Activated T-helper 17 cell treated with anti-CD3 and anti-CD28 coated beads, Interleukin-2, amount 50 U/mL, for 72 hours (primary cell): ENCODE data around the gene HOXA11. TPM values are rescaled to one million over a fixed set of nuclear protein-coding genes. Genes with fewer than 3 reads are reported as not detected.

Source experiments
- ATAC-seq: fragments of 150-1000 bp; cut with Tn5 transposase; replicated peaks from 2 replicates; pipeline ENCODE4 v1.10.0; 2021; ENCODE audit warnings: mild to moderate bottlenecking, moderate library complexity
- H3K27ac Mint-ChIP-seq: one replicate; pipeline ENCODE4 v1.8.0; 2022; ENCODE audit warnings: mixed read lengths
- H3K27me3 Mint-ChIP-seq: one replicate; pipeline ENCODE4 v1.8.0; 2022; ENCODE audit warnings: mixed read lengths
- H3K36me3 Mint-ChIP-seq: one replicate; pipeline ENCODE4 v1.8.0; 2022; ENCODE audit warnings: low read depth, mild to moderate bottlenecking, mixed read lengths
- H3K4me1 Mint-ChIP-seq: one replicate; pipeline ENCODE4 v1.8.0; 2022; ENCODE audit warnings: mixed read lengths
- H3K4me3 Mint-ChIP-seq: one replicate; pipeline ENCODE4 v1.8.0; 2022; ENCODE audit warnings: mild to moderate bottlenecking, mixed read lengths
- H3K9me3 Mint-ChIP-seq: one replicate; pipeline ENCODE4 v1.8.0; 2022; ENCODE audit warnings: mixed read lengths
- total RNA-seq, 2 donors: library from RNA; stranded (reverse); gene quantifications; one replicate each; pipeline ENCODE4 v1.2.3, GENCODE V29; 2022

The HOXA11 gene
- total RNA-seq, 2 donors from 2014 or later: not detected

DNA sequence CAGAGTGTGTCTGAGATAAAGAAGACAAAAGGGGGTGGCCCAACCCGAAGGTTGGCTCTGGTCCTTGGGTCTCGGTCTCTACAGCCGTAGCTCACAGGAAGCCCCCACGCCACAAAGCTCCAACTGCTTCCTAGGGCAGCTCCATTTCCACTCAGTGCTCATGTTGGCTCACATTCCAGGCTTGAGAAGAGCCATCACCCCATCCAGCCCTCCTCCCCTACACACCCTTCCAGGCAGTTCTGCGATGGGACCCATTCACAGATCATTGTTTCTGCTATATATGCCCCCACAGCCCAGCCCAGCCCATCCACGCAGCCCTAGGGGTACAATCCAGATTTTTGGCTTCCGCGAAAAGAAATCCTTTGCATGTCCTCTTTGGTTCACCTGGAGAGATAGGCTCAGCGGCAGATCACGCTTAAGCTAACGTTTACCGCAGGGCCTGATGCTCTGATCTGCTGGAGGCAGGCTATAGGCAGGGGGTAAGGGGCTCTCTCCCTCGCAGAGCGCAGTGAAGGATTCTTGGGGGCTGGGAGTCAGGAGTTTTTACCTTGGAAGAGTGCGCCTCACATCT, 6.2 kb upstream of the HOXA11 start:
- Mint-ChIP-seq H3K4me1 (peaks cover 6% of the 10 kb centered on the region), H3K4me3 (peak overlapping the region; percentile 39), H3K36me3 (peaks cover 8% of the 10 kb centered on the region), H3K9me3 (no peaks in the 10 kb centered on the region), H3K27ac (no peak overlapping the region), H3K27me3 (peaks cover 70% of the 10 kb centered on the region)
- ATAC-seq: no peak

DNA sequence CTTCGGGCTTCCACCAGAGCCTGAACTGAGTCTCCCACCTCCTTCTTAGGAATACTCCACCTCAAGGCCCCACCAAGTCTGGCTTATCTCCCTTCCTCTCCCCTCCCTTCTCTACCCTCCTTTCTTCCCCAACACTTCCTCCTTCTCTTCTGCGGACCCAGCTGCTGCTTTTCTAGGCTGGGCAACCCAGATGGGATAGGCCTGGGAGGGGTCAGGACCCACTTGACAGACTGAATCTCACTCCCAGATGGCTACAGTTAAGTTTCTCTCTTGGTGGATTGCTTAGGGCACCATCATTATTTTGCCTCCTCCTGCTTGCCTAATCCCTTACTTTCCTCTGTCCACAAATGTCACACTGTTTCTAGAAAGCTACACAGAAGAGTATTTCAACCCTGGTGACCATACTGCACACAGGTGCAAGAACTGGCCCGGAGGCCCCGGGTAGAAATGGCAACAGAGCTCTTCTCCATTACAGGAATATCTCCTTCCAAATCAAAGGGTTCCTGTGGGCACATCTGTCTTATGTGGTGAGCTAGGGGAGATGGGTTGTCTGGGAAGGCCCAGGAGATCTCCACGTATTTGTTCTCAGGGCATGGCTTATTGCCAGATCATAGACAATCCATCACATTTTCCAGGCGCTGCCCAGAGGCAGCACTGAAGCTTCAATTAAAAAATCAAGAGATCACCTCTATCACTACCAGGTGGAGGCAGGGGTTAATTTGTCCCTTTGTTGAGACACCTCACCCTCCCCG, 5.1 kb upstream of the HOXA11 start:
- Mint-ChIP-seq H3K9me3 (no peaks in the 10 kb centered on the region), H3K27me3 (peaks cover 72% of the 10 kb centered on the region), H3K4me3 (peak overlapping the region; percentile 73), H3K27ac (no peak overlapping the region), H3K4me1 (peaks cover 11% of the 10 kb centered on the region), H3K36me3 (peaks cover 17% of the 10 kb centered on the region)
- ATAC-seq: no peak

DNA sequence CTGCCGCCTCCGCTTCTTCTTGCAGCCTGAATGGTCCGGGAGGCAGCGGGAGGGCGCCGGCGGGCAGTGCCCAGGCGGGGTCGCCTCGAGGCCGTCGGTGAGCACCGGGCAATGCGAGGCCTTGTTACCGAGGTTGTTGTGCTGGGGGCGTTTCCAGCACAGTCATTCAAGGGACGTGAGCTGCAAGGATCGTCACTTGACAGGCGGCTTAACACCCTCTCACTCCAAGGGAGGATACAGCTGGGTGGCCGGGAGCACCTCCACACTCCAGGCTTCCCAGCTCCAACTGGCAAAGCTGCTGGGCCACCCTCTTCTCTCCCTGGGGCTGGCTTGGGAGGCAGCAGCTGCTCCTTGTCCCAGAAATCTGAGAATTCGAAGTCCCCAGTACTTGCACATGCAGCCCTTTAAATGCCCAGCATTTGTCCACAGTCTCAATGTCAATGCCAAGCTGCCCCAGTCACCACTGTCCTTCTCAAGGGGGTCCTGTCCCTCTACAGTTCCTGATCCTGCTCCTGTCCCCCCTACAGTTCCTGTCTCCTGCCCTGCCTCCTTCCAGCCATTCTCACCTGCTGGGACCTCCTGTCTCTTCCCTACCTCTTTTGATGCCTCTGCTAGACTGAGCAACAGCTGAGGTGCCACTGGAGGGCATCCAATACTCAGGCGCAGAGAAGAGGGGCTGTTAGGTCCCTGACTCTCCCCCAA, 4.4 kb upstream of the HOXA11 start:
- Mint-ChIP-seq H3K36me3 (peaks cover 24% of the 10 kb centered on the region), H3K9me3 (no peaks in the 10 kb centered on the region), H3K4me3 (peak overlapping the region; percentile 73), H3K27ac (no peak overlapping the region), H3K4me1 (peaks cover 16% of the 10 kb centered on the region), H3K27me3 (peaks cover 71% of the 10 kb centered on the region)
- ATAC-seq: no peak

DNA sequence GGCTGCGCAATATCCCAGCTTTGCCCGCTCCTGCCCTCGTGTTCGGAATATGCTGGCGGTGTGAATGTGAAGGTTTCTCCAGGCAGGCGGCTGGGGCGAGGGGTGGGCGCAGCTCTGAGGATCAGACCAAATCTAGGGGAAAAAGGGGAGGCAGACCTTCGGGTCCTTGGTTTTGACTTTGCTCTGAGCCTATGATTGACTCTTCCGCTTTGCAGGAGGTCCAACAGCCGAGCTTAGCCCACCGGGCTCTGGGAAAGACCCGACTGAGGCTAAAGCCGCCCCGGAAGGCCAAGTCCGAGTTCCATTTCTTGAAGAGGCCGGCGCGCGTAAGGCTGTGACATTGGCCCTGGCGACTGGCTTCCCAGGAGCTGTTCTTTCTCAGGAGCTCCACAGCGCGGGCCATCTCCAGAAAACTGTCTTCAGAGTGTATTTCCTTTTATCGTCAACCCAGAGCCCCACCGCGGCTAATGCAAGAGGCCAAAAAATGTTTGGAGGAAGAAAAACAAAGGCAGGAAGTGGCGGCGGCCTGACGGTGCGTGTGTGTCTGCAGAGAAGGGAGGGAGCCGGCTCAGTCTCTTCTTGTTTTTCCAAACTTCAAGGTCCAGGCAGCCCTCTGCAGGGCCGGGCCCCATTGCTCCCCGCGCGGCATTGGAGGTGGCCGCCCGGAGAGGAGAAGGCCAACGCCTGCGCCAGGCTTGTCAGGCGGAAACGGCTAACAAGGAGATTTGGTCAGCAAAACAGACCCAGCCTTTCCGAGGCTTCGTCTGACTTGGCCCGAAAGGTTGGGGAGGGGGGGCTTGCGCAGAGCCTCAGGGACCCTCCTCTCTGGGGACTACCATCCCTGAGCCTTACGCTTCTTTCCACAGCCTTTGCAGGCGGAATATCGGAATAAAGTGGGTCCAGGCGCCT, 3.6 kb upstream of the HOXA11 start:
- H3K9me3 Mint-ChIP-seq: no peaks in the 10 kb centered on the region
- H3K27ac Mint-ChIP-seq: peak overlapping the region; percentile 48
- no peak for ATAC-seq
- peaks cover 24% of the 10 kb centered on the region for H3K36me3 Mint-ChIP-seq
- peaks cover 63% of the 10 kb centered on the region for H3K27me3 Mint-ChIP-seq
- H3K4me1 Mint-ChIP-seq: peaks cover 16% of the 10 kb centered on the region
- H3K4me3 Mint-ChIP-seq: peak overlapping the region; percentile 73

DNA sequence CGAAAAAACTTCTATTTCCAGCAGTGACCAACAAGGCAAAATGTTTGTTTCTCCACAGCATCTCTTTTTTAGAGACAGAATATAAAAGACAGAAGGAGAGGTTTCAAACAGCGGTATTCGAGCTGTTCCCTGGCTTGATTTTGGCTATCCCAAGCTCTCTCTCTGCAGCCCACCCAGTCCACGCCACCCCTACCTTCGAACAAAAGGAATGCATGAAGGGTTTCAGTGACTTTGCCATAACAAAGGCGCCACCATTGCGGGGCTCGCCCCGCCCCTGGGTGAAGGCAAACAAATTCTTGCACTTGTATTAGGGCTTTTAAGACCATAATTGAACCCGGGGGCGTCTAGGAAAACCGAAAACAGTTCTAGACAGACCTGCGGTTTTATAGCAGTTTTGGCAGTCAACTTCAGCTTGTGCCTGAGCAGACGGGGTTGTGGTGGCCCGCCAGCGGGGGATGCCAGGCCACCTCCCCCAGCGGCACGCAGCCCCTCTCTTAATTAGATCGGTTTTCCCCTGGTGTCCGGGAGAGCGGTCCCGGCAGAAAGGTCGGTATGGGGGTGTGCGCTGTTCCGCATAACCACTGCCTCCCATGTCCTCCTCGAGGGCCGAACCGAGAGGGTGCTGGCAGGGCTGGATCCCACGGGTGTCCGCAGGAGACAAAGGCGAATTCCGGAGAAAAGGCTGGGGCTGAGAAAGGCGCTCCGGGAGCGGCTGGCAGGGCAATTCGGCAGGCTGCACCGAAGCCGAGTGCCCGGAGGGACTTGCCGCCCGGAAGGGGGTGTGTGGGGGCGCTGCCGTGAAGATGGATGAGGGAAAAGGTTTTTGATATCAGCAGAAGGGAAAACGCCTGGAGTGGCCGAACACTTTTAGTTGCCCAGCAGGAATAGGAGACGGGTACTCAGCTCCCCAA, 2.7 kb upstream of the HOXA11 start:
- Mint-ChIP-seq H3K9me3 (no peaks in the 10 kb centered on the region), H3K27me3 (peaks cover 64% of the 10 kb centered on the region), H3K4me3 (peak overlapping the region; percentile 73), H3K4me1 (peaks cover 16% of the 10 kb centered on the region), H3K36me3 (peaks cover 24% of the 10 kb centered on the region), H3K27ac (no peak overlapping the region)
- ATAC-seq: no peak

DNA sequence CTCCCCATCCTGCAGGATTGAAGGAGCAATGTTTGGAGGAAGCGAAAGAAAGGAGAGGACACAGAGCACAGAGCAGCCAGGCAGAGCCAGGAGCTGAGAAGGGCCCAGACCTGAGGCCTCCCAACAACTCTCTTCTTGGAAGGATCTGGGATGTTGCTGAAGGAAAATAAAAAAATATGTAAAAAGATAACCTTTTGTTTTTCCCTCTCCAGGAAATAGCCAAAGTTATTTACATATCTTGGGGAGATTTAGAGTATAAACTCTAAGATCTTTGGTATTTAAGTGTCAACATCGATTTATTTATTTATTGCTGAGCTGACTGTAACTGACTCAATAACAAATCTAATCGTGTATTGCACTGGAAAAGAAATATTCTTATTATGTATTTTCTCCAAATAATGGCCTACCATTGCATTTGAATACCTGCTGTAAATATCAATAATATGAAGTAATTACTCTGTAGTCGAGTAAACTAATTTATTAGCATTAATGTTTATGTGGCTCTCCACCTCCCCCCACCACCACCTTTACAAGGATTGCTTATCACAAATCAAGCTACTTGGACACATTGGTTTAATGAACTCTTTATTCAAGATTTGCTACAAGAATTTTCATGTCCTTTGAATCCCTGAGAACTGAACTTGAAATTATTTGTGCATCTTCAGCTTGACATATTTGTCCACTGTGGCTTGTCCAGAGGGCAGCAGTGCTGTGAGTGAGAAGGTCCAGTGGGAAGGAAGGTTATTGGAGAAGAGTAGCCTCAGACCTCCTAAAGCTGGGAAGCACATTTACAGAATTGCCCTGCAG, 1.8 kb upstream of the HOXA11 start:
- Mint-ChIP-seq H3K36me3 (peaks cover 24% of the 10 kb centered on the region), H3K27ac (no peak overlapping the region), H3K27me3 (peaks cover 66% of the 10 kb centered on the region), H3K4me1 (peaks cover 16% of the 10 kb centered on the region), H3K4me3 (no peak overlapping the region), H3K9me3 (no peaks in the 10 kb centered on the region)
- no peak for ATAC-seq

DNA sequence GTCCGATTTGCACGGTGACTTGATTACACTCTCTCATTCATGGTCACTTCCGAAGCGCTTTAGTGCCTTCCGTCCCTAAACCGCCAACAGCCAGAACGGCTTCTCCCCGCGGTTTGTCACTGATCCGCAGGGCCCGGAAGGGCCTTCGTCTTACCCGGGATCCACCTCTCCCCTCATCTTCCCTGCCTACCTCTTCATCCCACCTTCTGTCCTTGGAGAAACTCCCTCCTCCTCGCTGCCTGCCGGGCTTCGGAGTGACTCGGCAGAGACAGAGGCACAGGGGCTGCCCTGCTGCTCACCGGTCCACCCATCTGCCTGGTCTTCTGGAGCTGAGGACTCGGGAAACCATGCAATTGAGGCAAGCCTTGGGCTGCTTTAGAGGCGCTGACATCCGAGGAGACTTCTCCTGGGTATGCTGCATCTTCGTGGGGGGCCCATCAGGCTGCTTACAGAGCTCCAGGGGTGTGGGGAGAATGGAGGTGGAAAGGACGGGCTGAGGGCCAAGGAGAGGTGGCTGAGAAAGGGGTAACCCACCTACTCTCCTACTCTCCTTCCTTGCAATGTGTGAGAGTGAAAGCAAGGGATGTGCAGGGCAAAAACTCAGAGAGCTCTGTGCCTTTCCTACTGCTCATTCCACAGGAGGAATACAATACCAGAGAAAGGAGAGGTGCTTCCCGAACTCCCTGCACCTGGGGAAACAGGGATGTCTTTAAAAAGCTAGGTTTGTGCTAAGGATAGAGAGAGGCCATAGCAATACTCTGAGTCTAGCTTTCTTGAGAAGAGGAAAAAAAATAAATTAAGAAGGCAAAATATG, 1.0 kb upstream of the HOXA11 start:
- Mint-ChIP-seq H3K27ac (no peak overlapping the region), H3K36me3 (peaks cover 24% of the 10 kb centered on the region), H3K9me3 (no peaks in the 10 kb centered on the region), H3K4me1 (peaks cover 16% of the 10 kb centered on the region), H3K27me3 (peaks cover 63% of the 10 kb centered on the region), H3K4me3 (peak overlapping the region; percentile 77)
- no peak for ATAC-seq

DNA sequence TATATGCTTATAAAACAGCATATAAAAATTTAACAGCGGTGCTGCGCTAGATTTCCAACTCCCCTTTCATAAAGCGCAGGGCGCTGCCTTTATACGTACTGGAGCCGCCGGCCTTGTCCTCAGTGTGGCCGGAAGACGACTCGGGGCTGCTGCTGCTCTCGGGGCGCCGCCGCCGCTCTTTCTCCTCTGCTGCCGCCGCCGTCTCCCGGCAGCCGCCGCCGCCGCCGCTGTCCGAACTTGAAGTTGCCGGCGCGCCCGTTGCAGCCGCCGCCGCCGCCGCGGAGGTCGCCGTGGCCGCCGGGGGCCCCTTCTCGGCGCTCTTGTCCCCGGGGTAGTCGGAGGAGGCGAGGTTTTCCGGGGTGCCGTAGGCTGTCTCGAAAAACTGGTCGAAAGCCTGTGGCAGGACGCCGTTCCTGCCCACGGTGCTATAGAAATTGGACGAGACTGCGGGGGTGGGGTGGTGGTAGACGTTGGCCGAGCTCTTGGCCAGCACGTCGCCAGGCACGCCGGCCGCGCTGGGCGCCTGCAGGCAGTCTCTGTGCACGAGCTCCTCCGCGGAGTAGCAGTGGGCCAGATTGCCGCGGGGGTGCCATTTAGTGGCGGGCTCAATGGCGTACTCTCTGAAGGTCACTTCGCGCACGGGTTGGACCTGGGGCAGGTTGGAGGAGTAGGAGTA, 557 bp downstream of the HOXA11 start:
- Mint-ChIP-seq H3K27ac (no peak overlapping the region), H3K27me3 (peaks cover 57% of the 10 kb centered on the region), H3K4me3 (peak overlapping the region; percentile 77), H3K9me3 (no peaks in the 10 kb centered on the region), H3K4me1 (peaks cover 21% of the 10 kb centered on the region), H3K36me3 (peaks cover 24% of the 10 kb centered on the region)
- ATAC-seq: peak; percentile 44

DNA sequence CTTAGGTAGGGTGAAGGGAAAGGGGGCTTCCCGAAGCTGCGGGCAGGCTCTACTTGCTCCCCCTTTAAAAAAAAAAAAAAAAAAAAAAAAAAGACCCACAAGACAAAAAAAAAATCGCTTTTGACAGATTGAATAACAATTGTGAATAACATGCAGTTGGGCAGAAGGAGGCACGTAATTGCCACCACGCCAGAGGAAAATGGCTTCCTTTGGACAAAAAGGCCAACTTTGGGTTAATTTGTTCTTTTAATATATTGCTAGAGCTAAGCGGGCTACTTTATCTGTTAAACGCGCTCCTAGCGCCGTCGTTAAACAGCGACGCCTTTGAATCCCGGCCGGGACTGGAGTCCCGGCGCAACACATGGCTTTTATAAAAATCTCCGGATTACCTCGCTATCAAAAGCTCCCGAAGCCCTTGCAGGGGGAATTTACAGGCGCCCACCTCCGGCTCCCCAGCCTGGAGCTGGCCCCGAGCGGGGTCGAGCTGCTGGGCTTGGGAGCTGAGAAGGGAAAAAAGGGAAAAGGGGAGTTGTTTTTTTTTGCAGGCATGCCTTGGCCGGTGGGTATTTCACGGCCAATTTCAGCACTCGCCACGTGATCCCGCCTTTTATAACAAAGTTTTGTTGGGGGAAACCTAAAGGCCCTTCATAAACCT, 1.2 kb downstream of the HOXA11 start:
- no peak for ATAC-seq

DNA sequence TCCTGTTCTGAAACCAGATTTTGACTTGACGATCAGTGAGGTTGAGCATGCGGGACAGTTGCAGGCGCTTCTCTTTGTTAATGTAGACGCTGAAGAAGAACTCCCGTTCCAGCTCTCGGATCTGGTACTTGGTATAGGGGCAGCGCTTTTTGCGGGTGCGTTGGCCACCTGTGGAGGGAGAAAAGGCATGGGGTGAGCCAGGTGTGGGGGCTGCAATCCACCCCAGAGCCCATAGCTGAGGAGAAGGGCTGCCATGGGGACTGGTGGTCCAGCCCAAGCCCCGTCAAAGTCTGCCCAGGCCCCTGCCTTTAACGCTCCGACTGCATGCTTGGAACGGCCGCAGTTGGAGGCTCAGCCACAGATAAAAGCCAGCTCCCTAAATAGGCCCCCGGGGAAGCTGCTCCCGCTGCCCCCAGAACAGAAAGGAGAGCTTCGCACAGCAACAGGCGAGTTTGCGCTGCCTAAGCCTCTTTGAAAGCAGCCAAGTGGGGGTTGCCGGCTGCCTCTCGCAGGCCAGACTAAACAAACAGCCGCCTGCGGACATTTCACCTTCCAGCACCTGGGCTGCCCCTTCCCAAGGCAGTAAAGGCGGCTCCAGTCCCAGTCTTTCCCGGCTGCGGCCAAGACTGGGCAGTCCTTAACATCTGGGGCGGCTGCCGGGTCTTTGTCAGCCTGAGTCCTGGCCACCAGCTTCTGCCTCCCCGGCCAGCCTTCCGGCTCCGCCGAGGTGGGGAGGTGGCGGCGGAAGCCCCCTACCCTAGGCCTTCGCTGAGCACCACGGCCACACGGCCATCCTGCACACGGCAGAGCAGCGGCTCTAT, 2.0 kb downstream of the HOXA11 start:
- H3K27me3 Mint-ChIP-seq: peaks cover 57% of the 10 kb centered on the region

More for the DNA sequence above, 1.2 kb downstream of the HOXA11 start:
- Mint-ChIP-seq H3K27ac (no peak overlapping the region), H3K4me1 (peaks cover 21% of the 10 kb centered on the region), H3K9me3 (no peaks in the 10 kb centered on the region), H3K36me3 (peaks cover 24% of the 10 kb centered on the region), H3K4me3 (peak overlapping the region; percentile 77), H3K27me3 (peaks cover 63% of the 10 kb centered on the region)

More for the DNA sequence above, 2.0 kb downstream of the HOXA11 start:
- no peak for ATAC-seq
- Mint-ChIP-seq H3K36me3 (peaks cover 21% of the 10 kb centered on the region), H3K27ac (no peak overlapping the region), H3K4me1 (peaks cover 15% of the 10 kb centered on the region), H3K9me3 (no peaks in the 10 kb centered on the region), H3K4me3 (peak overlapping the region; percentile 77)
